Endodermal cell (in vitro differentiated cells): ENCODE results near the gene RPS10. TPM values are rescaled to one million over a fixed set of nuclear protein-coding genes. Genes with fewer than 3 reads are reported as not detected.
"Not testable (repeated sequence)": the region's sequence is repeated elsewhere in the genome, so short reads cannot be mapped to it uniquely, and the experiment has no call there.

Experiments
- DNase-seq: peaks from one replicate; pipeline ENCODE4 v3.0.0-alpha.2; 2017
- H3K27ac ChIP-seq: 2 replicates; pipeline ENCODE4 v1.5.1; 2013; ENCODE audit warnings: mild to moderate bottlenecking, low read depth, low read length, moderate library complexity
- H3K27me3 ChIP-seq: 2 replicates; pipeline ENCODE4 v1.6.1; 2013; ENCODE audit warnings: mild to moderate bottlenecking, low read length, moderate library complexity; ENCODE audit not compliant: insufficient read depth, control insufficient read depth, poor library complexity, severe bottlenecking
- H3K36me3 ChIP-seq: 2 replicates; pipeline ENCODE4 v1.7.0; 2013; ENCODE audit warnings: mild to moderate bottlenecking, low read length, moderate library complexity; ENCODE audit not compliant: control insufficient read depth, insufficient read depth
- H3K4me1 ChIP-seq: one replicate; pipeline ENCODE4 v1.7.0; 2013; ENCODE audit warnings: low read length; ENCODE audit not compliant: control insufficient read depth, insufficient read depth
- H3K4me3 ChIP-seq: 2 replicates; pipeline ENCODE4 v1.5.1; 2013; ENCODE audit warnings: mild to moderate bottlenecking, low read length, moderate library complexity
- H3K9ac ChIP-seq: 2 replicates; pipeline ENCODE4 v1.6.1; 2013; ENCODE audit warnings: mild to moderate bottlenecking, low read length, moderate library complexity; ENCODE audit not compliant: poor library complexity, severe bottlenecking; ENCODE audit errors: extremely low read depth
- H3K9me3 ChIP-seq: 2 replicates; pipeline ENCODE4 v1.6.1; 2013; ENCODE audit warnings: mild to moderate bottlenecking, low read length, moderate library complexity; ENCODE audit not compliant: control insufficient read depth
- H3K27ac Mint-ChIP-seq: 2 replicates; pipeline ENCODE4 v1.8.0; 2020; ENCODE audit warnings: mixed read lengths
- H3K27me3 Mint-ChIP-seq: 2 replicates; pipeline ENCODE4 v1.8.0; 2021; ENCODE audit warnings: mild to moderate bottlenecking, mixed read lengths; ENCODE audit not compliant: insufficient read depth
- H3K36me3 Mint-ChIP-seq: 2 replicates; pipeline ENCODE4 v1.8.0; 2020; ENCODE audit warnings: low read depth, mixed read lengths
- H3K4me1 Mint-ChIP-seq: 2 replicates; pipeline ENCODE4 v1.8.0; 2020; ENCODE audit warnings: mixed read lengths
- H3K4me3 Mint-ChIP-seq: 2 replicates; pipeline ENCODE4 v1.8.0; 2020; ENCODE audit warnings: mild to moderate bottlenecking, moderate library complexity, mixed read lengths
- H3K9me3 Mint-ChIP-seq: 2 replicates; pipeline ENCODE4 v1.8.0; 2020; ENCODE audit warnings: mild to moderate bottlenecking, mixed read lengths
- WGBS, 2 experiments: methylation state at CpG; one replicate each; pipeline versions ENCODE4 v1.1.5 to v1.1.7; 2013; ENCODE audit warnings: missing lambda C conversion rate in 2 of 2, mixed read lengths in 1 of 2; ENCODE audit not compliant: insufficient coverage in 1 of 2, insufficient read length in 1 of 2; 5-methylcytosine and 5-hydroxymethylcytosine counted together
- total RNA-seq, 2 donors: library from RNA; stranded (reverse); fragmentation: NEBNext Ultra II Directional in 1 of 2; extraction: Animal tissue kit (Norgen Biotek cat#: 25700) in 1 of 2; gene quantifications; 2 replicates in 1 of 2; 3 replicates in 1 of 2; pipeline ENCODE4 v1.2.1, GENCODE V29; 2021
- TF ChIP-seq, protein P1 (sequence below): fragments of 200-600 bp; sonication (generic); conservative IDR thresholded peaks from 2 replicates; pipeline ENCODE4 v1.5.0; 2021; ENCODE audit warnings: antibody characterized with exemption, mild to moderate bottlenecking

RPS10 gene
- total RNA-seq, 2 donors from 2014 or later, result 1,892 to 2,030 TPM

DNA sequence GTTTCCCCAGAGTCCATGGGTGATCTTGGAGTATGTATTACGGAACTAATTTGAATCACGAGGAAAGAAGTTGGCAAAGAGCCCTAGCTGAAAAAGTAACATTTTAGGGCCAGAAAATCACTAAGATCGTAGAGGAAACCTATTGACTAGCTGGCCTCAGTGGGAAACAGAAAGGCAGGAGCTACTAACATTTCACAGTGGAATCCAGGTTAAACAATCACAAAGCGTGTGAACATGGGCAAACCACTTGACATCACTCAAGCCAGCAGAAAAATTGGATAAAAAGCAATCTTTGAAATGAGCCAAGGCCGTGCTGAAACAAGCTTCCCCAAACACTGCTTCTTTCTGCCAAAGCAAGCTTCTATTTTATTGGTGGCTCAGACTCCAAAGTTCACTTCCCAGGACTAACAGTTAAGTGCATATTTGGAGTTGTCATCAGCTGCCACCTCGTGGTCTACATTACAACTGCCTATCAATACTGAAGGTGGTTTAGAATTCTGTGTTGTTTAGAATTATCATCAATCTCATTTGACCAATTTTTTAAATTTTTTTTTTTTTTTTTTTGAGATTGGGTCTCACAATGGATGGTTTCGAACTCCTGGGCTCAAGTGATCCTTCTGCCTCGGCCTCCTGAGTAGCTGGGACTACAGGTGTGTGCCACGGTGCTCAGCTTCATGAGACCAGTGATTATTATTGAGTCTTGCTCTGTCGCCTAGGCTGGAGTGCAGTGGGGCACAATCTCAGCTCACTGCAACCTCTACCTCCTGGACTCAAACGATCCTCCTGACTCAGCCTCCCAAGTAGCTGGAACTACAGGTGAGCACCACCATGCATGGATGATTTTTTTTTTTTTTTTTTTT lies 10.6 kb downstream of the RPS10 start:
- whole genome bisulfite sequencing, 2 experiments, result 90 to 92% methylated on average over 7 to 11 of the region's 11 CpGs
- no peaks in the 10 kb centered on the region for H3K4me1 Mint-ChIP-seq
- peaks cover 56% of the 10 kb centered on the region for H3K36me3 ChIP-seq
- H3K4me1 ChIP-seq, result no peaks in the 10 kb centered on the region
- no peak overlapping the region for H3K9ac ChIP-seq
- TF ChIP-seq, protein P1, sequence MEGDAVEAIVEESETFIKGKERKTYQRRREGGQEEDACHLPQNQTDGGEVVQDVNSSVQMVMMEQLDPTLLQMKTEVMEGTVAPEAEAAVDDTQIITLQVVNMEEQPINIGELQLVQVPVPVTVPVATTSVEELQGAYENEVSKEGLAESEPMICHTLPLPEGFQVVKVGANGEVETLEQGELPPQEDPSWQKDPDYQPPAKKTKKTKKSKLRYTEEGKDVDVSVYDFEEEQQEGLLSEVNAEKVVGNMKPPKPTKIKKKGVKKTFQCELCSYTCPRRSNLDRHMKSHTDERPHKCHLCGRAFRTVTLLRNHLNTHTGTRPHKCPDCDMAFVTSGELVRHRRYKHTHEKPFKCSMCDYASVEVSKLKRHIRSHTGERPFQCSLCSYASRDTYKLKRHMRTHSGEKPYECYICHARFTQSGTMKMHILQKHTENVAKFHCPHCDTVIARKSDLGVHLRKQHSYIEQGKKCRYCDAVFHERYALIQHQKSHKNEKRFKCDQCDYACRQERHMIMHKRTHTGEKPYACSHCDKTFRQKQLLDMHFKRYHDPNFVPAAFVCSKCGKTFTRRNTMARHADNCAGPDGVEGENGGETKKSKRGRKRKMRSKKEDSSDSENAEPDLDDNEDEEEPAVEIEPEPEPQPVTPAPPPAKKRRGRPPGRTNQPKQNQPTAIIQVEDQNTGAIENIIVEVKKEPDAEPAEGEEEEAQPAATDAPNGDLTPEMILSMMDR, result peak; percentile 66
- H3K36me3 Mint-ChIP-seq, result peaks cover 58% of the 10 kb centered on the region
- H3K27ac Mint-ChIP-seq, result peak overlapping the region; percentile 32
- H3K9me3 ChIP-seq, result no peaks in the 10 kb centered on the region
- H3K27ac ChIP-seq, result no peak overlapping the region
- H3K27me3 Mint-ChIP-seq, result no peaks in the 10 kb centered on the region
- H3K27me3 ChIP-seq, result no peaks in the 10 kb centered on the region
- no peaks in the 10 kb centered on the region for H3K9me3 Mint-ChIP-seq
- no peak overlapping the region for H3K4me3 ChIP-seq
- no peak overlapping the region for H3K4me3 Mint-ChIP-seq
- DNase-seq, result no peak

DNA sequence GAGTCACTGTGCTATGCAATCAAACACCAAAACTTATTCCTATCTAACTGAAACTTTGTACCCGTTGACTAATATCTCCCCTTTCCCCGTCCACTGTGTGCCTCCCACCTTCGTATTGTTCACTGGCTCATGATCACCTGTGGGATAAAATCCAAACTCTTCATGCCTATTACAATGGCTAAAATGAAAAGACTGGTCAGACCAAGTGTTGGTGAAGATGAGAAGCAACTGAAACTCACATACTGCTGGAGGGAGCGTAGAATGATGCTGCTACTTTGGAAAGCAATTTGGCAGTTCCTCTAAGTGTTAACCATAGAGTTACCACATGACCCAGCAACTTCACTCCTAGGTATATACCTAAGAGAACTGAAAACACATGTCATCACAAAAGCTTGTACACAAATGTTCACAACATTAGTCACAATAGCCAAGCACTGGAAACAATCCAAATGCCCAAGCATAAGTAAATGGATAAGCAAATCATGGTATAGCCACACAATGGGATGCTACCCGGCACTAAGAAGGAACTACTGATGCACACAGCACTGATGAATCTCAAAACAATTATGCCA lies 13.1 kb downstream of the RPS10 start:
- no peaks in the 10 kb centered on the region for H3K9me3 ChIP-seq
- peaks cover 31% of the 10 kb centered on the region for H3K36me3 ChIP-seq
- Mint-ChIP-seq H3K4me3 (no peak overlapping the region), H3K9me3 (no peaks in the 10 kb centered on the region), H3K4me1 (no peaks in the 10 kb centered on the region), H3K36me3 (peaks cover 33% of the 10 kb centered on the region), H3K27me3 (no peaks in the 10 kb centered on the region), H3K27ac (no peak overlapping the region)
- TF ChIP-seq, protein P1, result no peak
- no peak overlapping the region for H3K9ac ChIP-seq
- H3K27ac ChIP-seq, result no peak overlapping the region
- no peak overlapping the region for H3K4me3 ChIP-seq
- WGBS, 2 experiments, result 94 to 98% methylated on average over 4 to 5 of the region's 5 CpGs
- DNase-seq, result no peak
- H3K27me3 ChIP-seq, result no peaks in the 10 kb centered on the region
- H3K4me1 ChIP-seq, result no peaks in the 10 kb centered on the region

DNA sequence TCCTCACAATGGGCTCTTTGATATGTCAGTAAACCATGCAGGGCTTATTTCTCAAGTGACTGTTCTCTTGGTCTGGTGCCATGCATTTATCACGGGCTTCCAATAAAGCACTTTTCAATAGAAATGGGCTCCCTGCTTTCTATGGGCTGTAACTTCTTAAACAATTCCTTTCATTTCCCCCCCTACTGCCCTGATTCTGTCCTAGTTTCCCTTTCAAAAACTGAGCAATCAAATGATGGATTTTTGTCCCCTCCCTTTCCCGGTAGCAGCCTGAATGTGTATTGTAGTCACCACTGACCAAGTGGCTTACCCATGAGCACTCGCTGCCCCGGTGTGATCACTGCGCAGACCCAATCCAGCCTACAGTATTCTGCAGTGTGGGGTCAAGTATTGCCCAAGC lies 13.9 kb downstream of the RPS10 start:
- no peaks in the 10 kb centered on the region for H3K9me3 Mint-ChIP-seq
- no peaks in the 10 kb centered on the region for H3K4me1 Mint-ChIP-seq
- peaks cover 24% of the 10 kb centered on the region for H3K36me3 ChIP-seq
- H3K36me3 Mint-ChIP-seq, result peaks cover 26% of the 10 kb centered on the region
- no peak overlapping the region for H3K27ac Mint-ChIP-seq
- H3K4me3 Mint-ChIP-seq, result no peak overlapping the region
- no peak for DNase-seq
- no peak overlapping the region for H3K27ac ChIP-seq
- 94 to 95% methylated on average over 5 of the region's 5 CpGs for WGBS, 2 experiments
- H3K4me1 ChIP-seq, result no peaks in the 10 kb centered on the region
- no peaks in the 10 kb centered on the region for H3K27me3 ChIP-seq
- H3K9me3 ChIP-seq, result no peaks in the 10 kb centered on the region
- TF ChIP-seq, protein P1, result no peak
- no peak overlapping the region for H3K4me3 ChIP-seq
- H3K27me3 Mint-ChIP-seq, result no peaks in the 10 kb centered on the region
- no peak overlapping the region for H3K9ac ChIP-seq

DNA sequence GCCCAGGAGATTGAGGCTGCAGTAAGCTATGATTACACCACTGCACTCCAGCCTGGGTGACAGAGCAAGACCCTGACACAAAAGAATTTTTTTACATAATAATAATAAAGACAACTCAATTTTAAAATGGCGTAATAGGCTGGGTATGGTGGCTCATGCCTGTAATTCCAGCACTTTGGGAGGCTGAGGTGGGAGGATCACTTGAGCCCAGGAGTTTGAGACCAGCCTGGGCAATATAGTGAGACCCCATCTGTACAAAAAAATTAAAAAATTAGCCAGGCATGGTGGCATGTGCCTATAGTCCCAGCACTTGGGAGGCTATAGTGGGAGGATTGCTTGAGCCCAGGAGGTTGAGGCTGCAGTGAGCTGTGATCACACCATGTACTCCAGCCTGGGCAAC lies 18.0 kb downstream of the RPS10 start:
- H3K27ac ChIP-seq, H3K27me3 Mint-ChIP-seq, H3K36me3 Mint-ChIP-seq, H3K9me3 ChIP-seq, DNase-seq, H3K27me3 ChIP-seq, H3K4me3 Mint-ChIP-seq, H3K4me1 Mint-ChIP-seq, H3K27ac Mint-ChIP-seq, H3K9me3 Mint-ChIP-seq, H3K4me3 ChIP-seq, H3K4me1 ChIP-seq, H3K36me3 ChIP-seq, H3K9ac ChIP-seq: not testable (repeated sequence)
- 94% methylated on average over 1 of the region's 1 CpG; no CpG with 5 or more reads in 1 of the 2 experiments for WGBS, 2 experiments
